HuH-7.5 (cell line): ENCODE data around the gene BCL2.

ENCODE experiments used
- DNase-seq: peaks from one replicate; pipeline ENCODE4 v3.0.0; 2011; ENCODE audit warnings: low spot score

The BCL2 gene

GRCh38 chr18:63284827-63285733 is 34.5 kb downstream of the BCL2 start:
- no peak for DNase-seq

- DNase-seq: no peak
Measured at GRCh38 chr18:63284173-63284799, 35.3 kb downstream of the BCL2 start.

- no peak for DNase-seq
Measured at GRCh38 chr18:63283305-63284094, 36.1 kb downstream of the BCL2 start.

GRCh38 chr18:63282793-63283192 is 36.8 kb downstream of the BCL2 start:
- no peak for DNase-seq

- DNase-seq: no peak
Measured at GRCh38 chr18:63273222-63273927, 46.2 kb downstream of the BCL2 start.

- DNase-seq: no peak
Measured at GRCh38 chr18:63272638-63273037, 46.9 kb downstream of the BCL2 start.

- DNase-seq: no peak
Measured at GRCh38 chr18:63271881-63272299, 47.7 kb downstream of the BCL2 start.

GRCh38 chr18:63271148-63271547 is 48.4 kb downstream of the BCL2 start:
- DNase-seq: no peak

GRCh38 chr18:63267975-63268721 is 51.4 kb downstream of the BCL2 start:
- DNase-seq: no peak

GRCh38 chr18:63266888-63267790 is 52.4 kb downstream of the BCL2 start:
- DNase-seq: no peak

GRCh38 chr18:63265326-63265725 is 54.2 kb downstream of the BCL2 start:
- DNase-seq: no peak

- no peak for DNase-seq
Measured at GRCh38 chr18:63264871-63265270, 54.7 kb downstream of the BCL2 start.

- no peak for DNase-seq
Measured at GRCh38 chr18:63263444-63263843, 56.1 kb downstream of the BCL2 start.

- DNase-seq: no peak
Measured at GRCh38 chr18:63262369-63263335, 56.9 kb downstream of the BCL2 start.

- no peak for DNase-seq
Measured at GRCh38 chr18:63261029-63261428, 58.5 kb downstream of the BCL2 start.

- no peak for DNase-seq
Measured at GRCh38 chr18:63260380-63260754, 59.2 kb downstream of the BCL2 start.

- DNase-seq: no peak
Measured at GRCh38 chr18:63259567-63260379, 59.8 kb downstream of the BCL2 start.
